22Rv1 (cell line): ENCODE measurements around the gene OPHN1.

Source experiments
- H3K27ac ChIP-seq: fragments of 450-650 bp; 2 replicates; pipeline ENCODE4 v1.5.1; 2017
- CTCF ChIP-seq: fragments of 450-650 bp; IDR thresholded peaks from 2 replicates; pipeline ENCODE4 v1.5.1; 2017; ENCODE audit warnings: mild to moderate bottlenecking
- ZFX ChIP-seq: fragments of 450-650 bp; IDR thresholded peaks from 2 replicates; pipeline ENCODE4 v1.6.1; 2017; ENCODE audit warnings: antibody characterized with exemption, borderline replicate concordance

OPHN1 gene

GRCh38 chrX:68461576-68461975, 28.3 kb upstream of the OPHN1 start:
- H3K27ac ChIP-seq, result no peak overlapping the region
- TF ChIP-seq ZFX, result no peak
- no peak for TF ChIP-seq CTCF

- H3K27ac ChIP-seq, result no peak overlapping the region
- TF ChIP-seq ZFX (no peak), CTCF (no peak)
Measured at GRCh38 chrX:68461093-68461492, 27.8 kb upstream of the OPHN1 start.

GRCh38 chrX:68455151-68455510, 21.8 kb upstream of the OPHN1 start:
- H3K27ac ChIP-seq, result peak overlapping the region; percentile 94
- TF ChIP-seq ZFX, result no peak
- no peak for TF ChIP-seq CTCF

GRCh38 chrX:68454476-68455150, 21.3 kb upstream of the OPHN1 start:
- peak overlapping the region; percentile 94 for H3K27ac ChIP-seq
- TF ChIP-seq ZFX (no peak), CTCF (no peak)

- no peak overlapping the region for H3K27ac ChIP-seq
Measured at GRCh38 chrX:68451720-68452119, 18.4 kb upstream of the OPHN1 start.

GRCh38 chrX:68443155-68443868, 10.0 kb upstream of the OPHN1 start:
- H3K27ac ChIP-seq, result no peak overlapping the region
- TF ChIP-seq CTCF (no peak), ZFX (no peak)

More at GRCh38 chrX:68451720-68452119, 18.4 kb upstream of the OPHN1 start:
- no peak for TF ChIP-seq ZFX
- no peak for TF ChIP-seq CTCF

- no peak overlapping the region for H3K27ac ChIP-seq
- TF ChIP-seq CTCF, result no peak
- TF ChIP-seq ZFX, result no peak
Measured at GRCh38 chrX:68440940-68441339, 7.6 kb upstream of the OPHN1 start.
